GM21529 (cell line): ENCODE measurements around the gene FAM228A.

Source experiments
- ATAC-seq: cut with Tn5 transposase; IDR thresholded peaks from one replicate; pipeline ENCODE4 v1.9.1; 2021; ENCODE audit not compliant: unreplicated experiment

FAM228A gene

DNA sequence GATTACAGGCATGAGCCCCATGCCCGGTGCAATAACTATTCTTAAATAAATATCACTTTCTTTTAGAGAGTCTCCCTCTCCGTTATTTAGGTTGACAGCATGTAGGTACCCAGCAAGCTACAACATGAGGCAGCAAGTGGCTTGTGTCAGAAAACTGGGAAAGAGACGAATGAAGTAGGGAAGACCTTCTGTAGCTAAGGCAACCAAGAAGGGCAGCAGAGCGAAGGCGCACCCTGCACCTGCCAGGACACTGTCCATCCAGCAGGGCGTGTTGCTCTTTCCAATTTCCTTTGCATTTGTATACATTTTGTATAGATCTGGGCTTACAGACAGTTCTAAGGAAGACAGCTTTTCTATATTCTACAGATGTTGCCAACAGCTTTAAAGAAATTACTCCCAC is 48.1 kb downstream of the FAM228A start:
- no peak for ATAC-seq

DNA sequence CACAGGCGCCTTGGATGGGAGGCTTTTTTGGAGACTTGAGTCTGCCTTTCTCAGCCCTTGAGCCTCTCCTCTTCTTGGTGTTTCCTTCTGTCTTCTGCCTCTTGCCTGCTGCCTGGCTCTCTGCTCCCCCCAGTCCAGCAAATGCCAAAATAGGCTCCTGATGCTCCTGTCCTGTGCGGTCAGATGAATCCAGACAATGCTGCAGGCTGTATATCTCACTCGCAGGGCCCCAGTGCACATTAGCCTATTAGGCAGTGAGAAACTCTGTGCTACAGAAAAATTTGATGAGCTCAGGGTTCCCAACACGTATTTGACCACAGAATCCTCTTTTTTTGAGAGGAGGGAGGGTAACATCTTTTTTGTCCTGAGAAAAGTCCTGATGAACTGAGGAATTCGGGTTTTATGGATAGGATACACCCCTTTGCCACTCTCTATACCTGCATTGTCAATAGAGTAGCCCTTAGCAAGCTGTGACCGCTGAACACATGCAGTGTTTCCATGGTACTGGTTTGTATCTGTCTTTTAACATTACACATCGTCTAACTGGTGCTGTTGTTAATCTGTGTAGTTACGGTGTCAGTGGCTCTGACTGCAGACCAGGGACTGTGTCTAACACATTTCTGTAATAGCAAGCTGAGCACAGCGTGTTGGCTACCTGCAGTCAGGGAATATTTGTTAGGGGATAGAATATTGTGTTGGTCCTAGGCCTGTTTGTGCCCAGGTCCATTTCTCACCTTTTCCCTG is 50.8 kb downstream of the FAM228A start:
- ATAC-seq = no peak

DNA sequence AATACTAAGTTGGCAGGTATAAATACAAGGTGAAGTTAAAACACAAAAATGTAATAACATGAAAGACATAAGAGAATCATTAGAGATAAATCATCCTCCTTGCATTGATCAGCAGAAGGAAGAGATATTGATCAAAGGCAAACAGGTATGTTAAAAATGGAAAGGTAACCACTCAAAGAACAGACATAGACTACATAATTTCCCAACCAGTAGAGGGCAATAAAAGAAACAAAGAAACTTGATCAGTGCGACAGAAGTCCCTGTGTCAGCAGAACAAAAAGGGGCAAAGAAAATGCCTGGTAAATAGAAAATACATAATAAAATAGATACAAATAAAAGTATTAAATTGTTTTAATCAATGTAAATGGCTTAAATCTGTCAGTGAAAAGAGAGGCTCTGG is 53.6 kb downstream of the FAM228A start:
- no peak for ATAC-seq

DNA sequence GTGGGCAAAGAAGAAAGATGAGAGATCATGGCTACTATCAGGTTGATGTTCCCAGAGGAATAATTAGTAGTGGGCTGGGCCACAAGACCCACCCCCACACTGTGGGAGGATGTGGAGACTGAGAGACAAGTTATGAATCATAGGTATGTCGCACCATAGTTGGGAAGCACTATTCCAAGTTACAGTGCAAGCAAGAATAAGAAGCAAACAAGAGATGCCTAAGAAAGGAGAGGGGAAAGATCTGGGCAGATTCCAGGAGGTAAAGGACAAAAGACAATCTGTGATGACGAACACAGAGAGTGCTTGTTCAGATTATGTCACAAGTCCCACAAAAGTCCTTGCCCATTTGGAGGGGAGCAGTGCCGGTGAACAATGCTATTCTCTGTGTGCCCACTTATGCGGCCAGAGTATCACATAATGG is 56.6 kb downstream of the FAM228A start:
- ATAC-seq = no peak

DNA sequence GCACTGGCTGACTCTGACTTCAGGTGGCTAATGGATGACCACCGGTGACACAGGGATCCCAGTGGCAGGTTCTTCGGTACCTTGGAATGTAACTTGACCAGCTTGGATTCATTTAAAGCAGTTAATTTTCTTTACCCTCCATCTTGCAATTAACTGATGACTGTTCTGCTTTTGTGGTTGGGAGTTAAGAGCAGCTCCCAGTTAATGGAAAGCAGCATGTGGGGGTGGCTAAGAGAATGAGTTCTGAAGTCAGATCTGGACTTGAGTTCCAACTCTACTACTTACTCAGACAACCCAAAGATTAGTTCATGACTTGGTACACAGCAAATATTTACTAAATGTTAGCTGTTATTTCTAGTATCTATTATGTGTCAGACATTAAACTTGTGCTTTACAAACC is 58.5 kb downstream of the FAM228A start:
- no peak for ATAC-seq

DNA sequence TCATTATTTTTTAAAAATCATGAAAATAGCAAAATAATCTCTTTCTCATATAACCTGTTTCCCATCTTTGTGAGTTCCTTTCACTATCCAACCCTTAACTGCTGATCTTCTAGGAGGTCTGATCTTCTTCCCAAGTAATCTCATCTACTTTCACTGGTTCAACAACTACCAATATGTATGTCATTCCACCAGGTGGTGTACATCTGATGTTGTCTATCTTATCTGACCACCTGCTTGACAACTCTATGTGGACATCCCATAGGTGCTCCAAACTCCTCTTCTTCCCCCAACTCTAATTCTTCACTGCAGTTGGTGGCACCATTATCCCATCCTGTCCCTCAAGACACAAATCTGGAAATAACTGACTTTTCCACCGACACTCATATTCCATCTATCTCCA is 62.5 kb downstream of the FAM228A start:
- ATAC-seq = no peak

DNA sequence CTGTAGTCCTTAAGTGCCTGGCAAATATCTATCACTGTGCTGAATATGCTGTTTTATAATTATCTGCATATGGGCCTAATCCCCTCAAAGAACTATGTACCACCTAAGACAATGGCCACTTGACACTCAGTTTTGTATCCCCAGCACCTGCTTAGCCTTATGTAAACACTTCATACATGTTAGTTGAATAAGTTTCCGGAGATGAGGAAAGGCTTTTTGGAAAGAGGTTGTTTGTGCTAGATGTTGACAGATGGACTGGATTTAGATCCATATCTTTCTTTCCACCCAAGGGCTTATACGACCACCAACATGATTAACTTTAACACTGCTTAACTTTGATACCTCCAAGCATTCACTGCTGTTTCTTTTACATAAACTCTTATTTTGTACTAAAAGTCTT is 63.3 kb downstream of the FAM228A start:
- no peak for ATAC-seq

DNA sequence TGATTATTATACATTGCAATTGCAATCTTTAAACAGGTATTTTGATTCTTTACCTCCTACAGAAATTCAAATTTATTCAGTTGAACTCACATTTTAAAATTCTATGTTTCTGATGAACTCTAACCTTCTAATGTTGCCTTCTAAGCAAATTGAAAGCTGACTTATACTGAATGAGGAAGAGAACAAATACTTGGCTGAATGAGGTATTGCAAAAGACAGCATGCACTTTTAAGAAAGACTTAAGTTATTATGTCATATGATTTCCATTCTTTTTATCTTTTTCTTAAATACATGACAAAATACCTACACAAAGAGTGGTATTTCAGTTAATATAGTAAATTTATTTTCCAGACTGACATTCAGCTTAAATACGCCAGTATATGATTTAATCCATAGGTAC is 64.7 kb downstream of the FAM228A start:
- ATAC-seq = no peak
